ENCODE data around the gene KIF2A. TPM values are rescaled to one million over a fixed set of nuclear protein-coding genes. Genes with fewer than 3 reads are reported as not detected.
"Not testable (repeated sequence)": the region's sequence is repeated elsewhere in the genome, so short reads cannot be mapped to it uniquely, and the experiment has no call there.

The KIF2A gene
- total RNA-seq, 2 donors from 2014 or later = 10.3 to 16.3 TPM

DNA sequence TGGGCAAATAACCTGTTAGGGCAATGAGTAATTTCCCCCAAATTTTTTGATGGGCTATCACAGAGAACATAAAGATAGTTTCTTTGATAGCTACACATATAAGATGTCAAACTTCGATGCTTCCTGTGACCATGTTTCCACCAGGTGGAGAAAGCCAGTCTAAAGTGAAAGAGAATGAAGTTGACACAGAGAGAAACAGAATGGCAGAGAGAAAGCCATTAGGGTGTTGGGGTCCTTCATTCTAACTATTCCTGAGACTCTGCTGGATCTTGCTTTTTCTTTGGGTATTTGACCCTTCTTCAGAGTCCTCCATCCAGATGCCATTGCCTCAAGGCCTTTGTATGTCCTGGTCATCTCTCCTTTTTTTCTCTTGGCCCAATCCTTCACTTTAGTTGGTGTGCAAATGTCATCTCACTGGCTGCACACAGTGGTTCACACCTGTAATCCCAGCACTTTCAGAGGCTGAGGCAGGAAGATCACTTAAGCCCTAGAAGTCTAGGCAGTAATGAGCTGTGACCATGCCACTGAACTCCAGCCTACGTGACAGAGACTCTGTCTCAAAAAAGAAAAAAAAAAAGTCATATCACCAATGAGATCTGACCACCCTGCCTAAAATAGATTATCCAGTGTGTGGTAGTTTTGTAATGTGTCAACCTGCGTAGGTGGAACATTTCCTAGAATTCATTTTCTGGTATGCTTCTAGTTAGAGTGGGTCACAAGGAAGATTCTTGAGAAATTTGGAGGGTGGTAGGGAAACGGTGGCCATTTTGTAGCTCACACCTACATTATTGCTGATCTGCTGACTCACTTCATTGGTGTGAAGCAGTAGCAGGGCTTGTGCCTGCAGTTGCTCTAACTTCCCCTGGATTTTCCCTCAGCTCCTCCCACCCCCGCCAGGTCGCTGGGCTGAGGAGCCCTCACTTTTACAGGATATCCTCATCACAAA, 20.8 kb upstream of the KIF2A start:
- no peak for TF ChIP-seq CTCF (IDR thresholded peaks at IDR 0.05)
- DNase-seq (ENCODE audit: low spot score) = no peak
- Histone ChIP-seq H3K4me3 (no peak overlapping the region), H3K27me3 (no peaks in the 10 kb centered on the region), H3K9me3 (no peaks in the 10 kb centered on the region), H3K27ac (no peak overlapping the region), H3K4me1 (no peaks in the 10 kb centered on the region), H3K36me3 (no peaks in the 10 kb centered on the region)

GRCh38 chr5:62286834-62287233, 19.2 kb upstream of the KIF2A start:
- Histone ChIP-seq H3K27ac (no peak overlapping the region), H3K4me1 (no peaks in the 10 kb centered on the region), H3K4me3 (no peak overlapping the region), H3K9me3 (no peaks in the 10 kb centered on the region), H3K36me3 (no peaks in the 10 kb centered on the region), H3K27me3 (no peaks in the 10 kb centered on the region)
- no peak for DNase-seq (ENCODE audit: low spot score)
- no peak for TF ChIP-seq CTCF (IDR thresholded peaks at IDR 0.05)

GRCh38 chr5:62287237-62287636, 18.8 kb upstream of the KIF2A start:
- Histone ChIP-seq H3K4me1 (no peaks in the 10 kb centered on the region), H3K27ac (no peak overlapping the region), H3K4me3 (no peak overlapping the region), H3K27me3 (no peaks in the 10 kb centered on the region), H3K9me3 (no peaks in the 10 kb centered on the region), H3K36me3 (no peaks in the 10 kb centered on the region)
- no peak for TF ChIP-seq CTCF (IDR thresholded peaks at IDR 0.05)
- DNase-seq (ENCODE audit: low spot score) = no peak

- no peak overlapping the region for H3K4me3 ChIP-seq
- H3K4me1 ChIP-seq = no peaks in the 10 kb centered on the region
- no peaks in the 10 kb centered on the region for H3K27me3 ChIP-seq
- no peaks in the 10 kb centered on the region for H3K36me3 ChIP-seq
- TF ChIP-seq CTCF (IDR thresholded peaks at IDR 0.05) = no peak
- no peaks in the 10 kb centered on the region for H3K9me3 ChIP-seq
- no peak overlapping the region for H3K27ac ChIP-seq
- no peak for DNase-seq (ENCODE audit: low spot score)
These were observed 17.9 kb upstream of the KIF2A start for GRCh38 chr5:62288118-62288517.

- Histone ChIP-seq H3K4me1 (no peaks in the 10 kb centered on the region), H3K36me3 (no peaks in the 10 kb centered on the region), H3K27ac (no peak overlapping the region), H3K9me3 (no peaks in the 10 kb centered on the region), H3K4me3 (no peak overlapping the region), H3K27me3 (no peaks in the 10 kb centered on the region)
- no peak for TF ChIP-seq CTCF (IDR thresholded peaks at IDR 0.05)
- no peak for DNase-seq (ENCODE audit: low spot score)
These were observed 16.2 kb upstream of the KIF2A start for GRCh38 chr5:62289813-62290212.

- H3K4me3 ChIP-seq; H3K27ac ChIP-seq; H3K36me3 ChIP-seq; H3K4me1 ChIP-seq; H3K27me3 ChIP-seq; H3K9me3 ChIP-seq; DNase-seq (ENCODE audit: low spot score): not testable (repeated sequence)
These were observed 14.2 kb upstream of the KIF2A start for GRCh38 chr5:62291829-62292228.

Measured in right atrium auricular region (tissue), 2 donors.